Subcutaneous adipose tissue (tissue), 4 donors: ENCODE measurements around the gene THBS1. TPM values are rescaled to one million over a fixed set of nuclear protein-coding genes. Genes with fewer than 3 reads are reported as not detected.

Experiments
- total RNA-seq, 4 donors: library from RNA; depleted of rRNA; stranded (reverse); fragments of >200 nt; gene quantifications; one replicate each; pipeline ENCODE4 v1.1.0, GENCODE V29; 2016
- TF ChIP-seq, protein P1 (sequence below): fragments of 450-650 bp; IDR thresholded peaks from one replicate; pipeline ENCODE4 v1.5.1; 2016; ENCODE audit warnings: low read depth, mild to moderate bottlenecking, control low read depth, antibody characterized with exemption, moderate library complexity

Gene THBS1
- total RNA-seq, 4 donors from 2014 or later: 95.5 to 1,261 (median 601) TPM

GRCh38 chr15:39589193-39589814, 8.4 kb downstream of the THBS1 start:
- TF ChIP-seq, protein P1, sequence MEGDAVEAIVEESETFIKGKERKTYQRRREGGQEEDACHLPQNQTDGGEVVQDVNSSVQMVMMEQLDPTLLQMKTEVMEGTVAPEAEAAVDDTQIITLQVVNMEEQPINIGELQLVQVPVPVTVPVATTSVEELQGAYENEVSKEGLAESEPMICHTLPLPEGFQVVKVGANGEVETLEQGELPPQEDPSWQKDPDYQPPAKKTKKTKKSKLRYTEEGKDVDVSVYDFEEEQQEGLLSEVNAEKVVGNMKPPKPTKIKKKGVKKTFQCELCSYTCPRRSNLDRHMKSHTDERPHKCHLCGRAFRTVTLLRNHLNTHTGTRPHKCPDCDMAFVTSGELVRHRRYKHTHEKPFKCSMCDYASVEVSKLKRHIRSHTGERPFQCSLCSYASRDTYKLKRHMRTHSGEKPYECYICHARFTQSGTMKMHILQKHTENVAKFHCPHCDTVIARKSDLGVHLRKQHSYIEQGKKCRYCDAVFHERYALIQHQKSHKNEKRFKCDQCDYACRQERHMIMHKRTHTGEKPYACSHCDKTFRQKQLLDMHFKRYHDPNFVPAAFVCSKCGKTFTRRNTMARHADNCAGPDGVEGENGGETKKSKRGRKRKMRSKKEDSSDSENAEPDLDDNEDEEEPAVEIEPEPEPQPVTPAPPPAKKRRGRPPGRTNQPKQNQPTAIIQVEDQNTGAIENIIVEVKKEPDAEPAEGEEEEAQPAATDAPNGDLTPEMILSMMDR: no peak

GRCh38 chr15:39589815-39590644, 9.2 kb downstream of the THBS1 start:
- TF ChIP-seq, protein P1: no peak

DNA sequence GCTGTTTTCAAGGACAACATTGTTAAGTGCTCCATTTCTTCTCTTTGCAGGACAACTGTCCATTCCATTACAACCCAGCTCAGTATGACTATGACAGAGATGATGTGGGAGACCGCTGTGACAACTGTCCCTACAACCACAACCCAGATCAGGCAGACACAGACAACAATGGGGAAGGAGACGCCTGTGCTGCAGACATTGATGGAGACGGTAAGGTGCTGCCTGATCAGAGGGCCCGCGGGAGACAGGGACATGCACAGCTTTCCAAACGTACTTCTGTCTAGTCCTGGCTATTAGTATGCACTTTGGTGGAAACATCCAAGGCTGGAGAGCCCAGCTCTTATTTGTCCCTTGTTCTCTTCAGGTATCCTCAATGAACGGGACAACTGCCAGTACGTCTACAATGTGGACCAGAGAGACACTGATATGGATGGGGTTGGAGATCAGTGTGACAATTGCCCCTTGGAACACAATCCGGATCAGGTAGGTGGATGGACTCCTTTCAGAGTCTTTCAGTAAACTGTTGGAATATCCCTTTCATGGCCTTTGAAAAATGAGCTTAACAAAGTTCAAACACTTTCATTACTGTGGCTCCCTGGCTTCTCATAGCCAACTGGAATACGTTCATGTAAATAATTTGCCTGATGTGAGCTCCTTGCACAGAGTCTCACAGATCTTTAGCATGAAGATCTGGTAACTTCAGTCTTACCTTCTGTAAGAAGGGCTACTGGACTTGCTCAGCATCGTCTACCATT, 10.4 kb downstream of the THBS1 start:
- TF ChIP-seq, protein P1: no peak

GRCh38 chr15:39591896-39592315, 11.0 kb downstream of the THBS1 start:
- TF ChIP-seq, protein P1: no peak

GRCh38 chr15:39592500-39592899, 11.6 kb downstream of the THBS1 start:
- TF ChIP-seq, protein P1: no peak

GRCh38 chr15:39593071-39593655, 12.3 kb downstream of the THBS1 start:
- TF ChIP-seq, protein P1: no peak
